Measurements from ENCODE around the gene GTPBP1. TPM values are rescaled to one million over a fixed set of nuclear protein-coding genes. Genes with fewer than 3 reads are reported as not detected.

Gene GTPBP1
- total RNA-seq, 1 donor: 116 TPM

GRCh38 chr22:38713921-38714320 lies 8.2 kb downstream of the GTPBP1 start:
- H3K9me3 ChIP-seq (ENCODE audit: low read depth, low read length): no peaks in the 10 kb centered on the region
- no peak overlapping the region for H3K4me3 ChIP-seq (ENCODE audit: low read length)
- no peaks in the 10 kb centered on the region for H3K27me3 ChIP-seq (ENCODE audit: insufficient read depth, low read length)
- H3K4me1 ChIP-seq (ENCODE audit: insufficient read depth, low read length): peaks cover 30% of the 10 kb centered on the region

- Histone ChIP-seq H3K27me3 (ENCODE audit: insufficient read depth, low read length) (no peaks in the 10 kb centered on the region), H3K4me1 (ENCODE audit: insufficient read depth, low read length) (peaks cover 19% of the 10 kb centered on the region), H3K4me3 (ENCODE audit: low read length) (no peak overlapping the region), H3K9me3 (ENCODE audit: low read depth, low read length) (no peaks in the 10 kb centered on the region)
Observed at GRCh38 chr22:38715176-38715764, 9.5 kb downstream of the GTPBP1 start.

GRCh38 chr22:38715852-38716251 lies 10.1 kb downstream of the GTPBP1 start:
- Histone ChIP-seq H3K9me3 (ENCODE audit: low read depth, low read length) (no peaks in the 10 kb centered on the region), H3K4me1 (ENCODE audit: insufficient read depth, low read length) (peaks cover 19% of the 10 kb centered on the region), H3K27me3 (ENCODE audit: insufficient read depth, low read length) (no peaks in the 10 kb centered on the region), H3K4me3 (ENCODE audit: low read length) (no peak overlapping the region)

- Histone ChIP-seq H3K9me3 (ENCODE audit: low read depth, low read length) (no peaks in the 10 kb centered on the region), H3K4me1 (ENCODE audit: insufficient read depth, low read length) (peaks cover 19% of the 10 kb centered on the region), H3K27me3 (ENCODE audit: insufficient read depth, low read length) (no peaks in the 10 kb centered on the region), H3K4me3 (ENCODE audit: low read length) (no peak overlapping the region)
Observed at GRCh38 chr22:38716271-38716670, 10.5 kb downstream of the GTPBP1 start.

- H3K9me3 ChIP-seq (ENCODE audit: low read depth, low read length): no peaks in the 10 kb centered on the region
- peaks cover 19% of the 10 kb centered on the region for H3K4me1 ChIP-seq (ENCODE audit: insufficient read depth, low read length)
- H3K27me3 ChIP-seq (ENCODE audit: insufficient read depth, low read length): no peaks in the 10 kb centered on the region
- H3K4me3 ChIP-seq (ENCODE audit: low read length): no peak overlapping the region
Observed at GRCh38 chr22:38716826-38717225, 11.1 kb downstream of the GTPBP1 start.

GRCh38 chr22:38717244-38717643 lies 11.5 kb downstream of the GTPBP1 start:
- Histone ChIP-seq H3K4me1 (ENCODE audit: insufficient read depth, low read length) (peaks cover 17% of the 10 kb centered on the region), H3K27me3 (ENCODE audit: insufficient read depth, low read length) (no peaks in the 10 kb centered on the region), H3K4me3 (ENCODE audit: low read length) (no peak overlapping the region), H3K9me3 (ENCODE audit: low read depth, low read length) (no peaks in the 10 kb centered on the region)

- H3K4me1 ChIP-seq (ENCODE audit: insufficient read depth, low read length): peaks cover 6% of the 10 kb centered on the region
- no peaks in the 10 kb centered on the region for H3K9me3 ChIP-seq (ENCODE audit: low read depth, low read length)
- no peaks in the 10 kb centered on the region for H3K27me3 ChIP-seq (ENCODE audit: insufficient read depth, low read length)
- no peak overlapping the region for H3K4me3 ChIP-seq (ENCODE audit: low read length)
Observed at GRCh38 chr22:38718414-38718813, 12.7 kb downstream of the GTPBP1 start.

GRCh38 chr22:38719196-38719595 lies 13.5 kb downstream of the GTPBP1 start:
- Histone ChIP-seq H3K9me3 (ENCODE audit: low read depth, low read length) (no peaks in the 10 kb centered on the region), H3K4me1 (ENCODE audit: insufficient read depth, low read length) (no peaks in the 10 kb centered on the region), H3K4me3 (ENCODE audit: low read length) (no peak overlapping the region)

GRCh38 chr22:38720350-38720749 lies 14.6 kb downstream of the GTPBP1 start:
- no peaks in the 10 kb centered on the region for H3K4me1 ChIP-seq (ENCODE audit: insufficient read depth, low read length)
- no peaks in the 10 kb centered on the region for H3K9me3 ChIP-seq (ENCODE audit: low read depth, low read length)
- H3K4me3 ChIP-seq (ENCODE audit: low read length): no peak overlapping the region
- H3K27me3 ChIP-seq (ENCODE audit: insufficient read depth, low read length): no peaks in the 10 kb centered on the region

More at GRCh38 chr22:38719196-38719595, 13.5 kb downstream of the GTPBP1 start:
- no peaks in the 10 kb centered on the region for H3K27me3 ChIP-seq (ENCODE audit: insufficient read depth, low read length)

GRCh38 chr22:38721551-38721950 lies 15.8 kb downstream of the GTPBP1 start:
- no peaks in the 10 kb centered on the region for H3K27me3 ChIP-seq (ENCODE audit: insufficient read depth, low read length)
- no peaks in the 10 kb centered on the region for H3K9me3 ChIP-seq (ENCODE audit: low read depth, low read length)
- H3K4me3 ChIP-seq (ENCODE audit: low read length): no peak overlapping the region
- H3K4me1 ChIP-seq (ENCODE audit: insufficient read depth, low read length): no peaks in the 10 kb centered on the region

GRCh38 chr22:38724176-38724575 lies 18.4 kb downstream of the GTPBP1 start:
- Histone ChIP-seq H3K4me1 (ENCODE audit: insufficient read depth, low read length) (no peaks in the 10 kb centered on the region), H3K9me3 (ENCODE audit: low read depth, low read length) (no peaks in the 10 kb centered on the region), H3K4me3 (ENCODE audit: low read length) (no peak overlapping the region), H3K27me3 (ENCODE audit: insufficient read depth, low read length) (no peaks in the 10 kb centered on the region)

- Histone ChIP-seq H3K4me1 (ENCODE audit: insufficient read depth, low read length) (no peaks in the 10 kb centered on the region), H3K4me3 (ENCODE audit: low read length) (no peak overlapping the region), H3K27me3 (ENCODE audit: insufficient read depth, low read length) (no peaks in the 10 kb centered on the region), H3K9me3 (ENCODE audit: low read depth, low read length) (no peaks in the 10 kb centered on the region)
Observed at GRCh38 chr22:38724926-38725571, 19.3 kb downstream of the GTPBP1 start.

GRCh38 chr22:38725900-38726655 lies 20.3 kb downstream of the GTPBP1 start:
- no peaks in the 10 kb centered on the region for H3K27me3 ChIP-seq (ENCODE audit: insufficient read depth, low read length)
- no peak overlapping the region for H3K4me3 ChIP-seq (ENCODE audit: low read length)

GRCh38 chr22:38727123-38727522 lies 21.4 kb downstream of the GTPBP1 start:
- no peaks in the 10 kb centered on the region for H3K27me3 ChIP-seq (ENCODE audit: insufficient read depth, low read length)
- H3K4me3 ChIP-seq (ENCODE audit: low read length): no peak overlapping the region
- H3K4me1 ChIP-seq (ENCODE audit: insufficient read depth, low read length): no peaks in the 10 kb centered on the region
- no peaks in the 10 kb centered on the region for H3K9me3 ChIP-seq (ENCODE audit: low read depth, low read length)

More at GRCh38 chr22:38725900-38726655, 20.3 kb downstream of the GTPBP1 start:
- Histone ChIP-seq H3K9me3 (ENCODE audit: low read depth, low read length) (no peaks in the 10 kb centered on the region), H3K4me1 (ENCODE audit: insufficient read depth, low read length) (no peaks in the 10 kb centered on the region)

Measured in mononuclear cell (primary cell).